Measurements from ENCODE around the gene CELF5.

DNA sequence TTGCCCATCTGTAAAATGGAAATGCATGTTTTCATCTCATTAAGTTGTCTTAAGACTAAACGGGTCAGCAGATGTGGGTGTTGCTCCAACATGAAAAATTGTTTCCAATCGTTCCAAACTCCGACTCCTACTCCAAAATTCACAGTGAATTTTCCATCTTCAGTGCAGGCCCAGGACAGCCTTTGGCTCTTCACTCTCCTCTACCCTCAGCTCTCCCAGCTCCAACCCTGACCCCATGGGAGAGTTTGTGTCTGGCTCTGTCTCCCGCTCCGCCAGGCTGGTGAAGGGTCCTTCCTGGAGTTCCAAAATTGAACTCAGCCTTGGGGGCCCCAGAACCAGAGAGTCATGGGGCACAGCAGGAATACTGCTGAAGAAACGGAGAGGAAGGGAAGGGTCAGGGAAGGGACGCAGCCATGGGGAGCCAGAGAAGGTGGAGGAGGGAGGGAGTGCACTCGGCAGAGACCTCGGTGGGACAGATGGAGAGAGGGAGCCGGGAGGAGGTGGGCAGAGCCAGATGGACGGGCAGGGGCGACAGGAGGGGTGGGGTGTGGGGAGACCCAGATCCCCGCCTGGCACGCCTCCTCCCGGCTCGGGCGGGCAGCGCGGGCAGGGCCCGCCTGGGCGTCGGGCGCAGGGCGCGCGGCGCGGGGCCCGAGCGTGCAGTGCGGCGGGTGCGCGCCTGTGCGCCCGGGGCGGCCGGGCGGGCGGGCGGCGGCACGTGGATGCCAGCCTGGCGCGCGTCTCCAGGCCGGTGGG lies 45.6 kb downstream of the CELF5 start:
- TF ChIP-seq, protein P1, sequence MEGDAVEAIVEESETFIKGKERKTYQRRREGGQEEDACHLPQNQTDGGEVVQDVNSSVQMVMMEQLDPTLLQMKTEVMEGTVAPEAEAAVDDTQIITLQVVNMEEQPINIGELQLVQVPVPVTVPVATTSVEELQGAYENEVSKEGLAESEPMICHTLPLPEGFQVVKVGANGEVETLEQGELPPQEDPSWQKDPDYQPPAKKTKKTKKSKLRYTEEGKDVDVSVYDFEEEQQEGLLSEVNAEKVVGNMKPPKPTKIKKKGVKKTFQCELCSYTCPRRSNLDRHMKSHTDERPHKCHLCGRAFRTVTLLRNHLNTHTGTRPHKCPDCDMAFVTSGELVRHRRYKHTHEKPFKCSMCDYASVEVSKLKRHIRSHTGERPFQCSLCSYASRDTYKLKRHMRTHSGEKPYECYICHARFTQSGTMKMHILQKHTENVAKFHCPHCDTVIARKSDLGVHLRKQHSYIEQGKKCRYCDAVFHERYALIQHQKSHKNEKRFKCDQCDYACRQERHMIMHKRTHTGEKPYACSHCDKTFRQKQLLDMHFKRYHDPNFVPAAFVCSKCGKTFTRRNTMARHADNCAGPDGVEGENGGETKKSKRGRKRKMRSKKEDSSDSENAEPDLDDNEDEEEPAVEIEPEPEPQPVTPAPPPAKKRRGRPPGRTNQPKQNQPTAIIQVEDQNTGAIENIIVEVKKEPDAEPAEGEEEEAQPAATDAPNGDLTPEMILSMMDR (conservative IDR thresholded peaks at IDR 0.05) = no peak
- no peak for TF ChIP-seq ZFX (IDR thresholded peaks at IDR 0.05)
